Measurements from ENCODE around the gene GNA14.
"Not testable (repeated sequence)": the region's sequence is repeated elsewhere in the genome, so short reads cannot be mapped to it uniquely, and the experiment has no call there.

Gene GNA14

DNA sequence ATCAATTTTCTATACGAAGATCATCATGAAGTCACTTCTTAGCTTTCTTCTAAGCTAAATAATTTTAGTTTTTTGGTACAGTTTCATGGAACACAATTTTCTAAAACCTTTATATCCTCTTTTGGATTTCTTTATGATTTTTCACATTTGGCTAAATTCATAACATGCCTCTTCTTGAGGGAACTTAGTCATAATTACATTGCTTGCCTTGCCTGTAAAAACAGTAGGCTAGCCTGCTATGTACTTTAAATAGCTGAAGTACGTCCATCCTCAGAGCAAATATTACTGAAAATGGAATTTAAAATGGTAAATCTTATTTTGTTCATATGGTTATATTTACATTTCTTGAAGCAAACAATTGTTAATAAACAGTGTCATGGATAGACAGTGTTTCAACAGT is 245.8 kb downstream of the GNA14 start:
- DNase-seq (ENCODE audit: low spot score) = no peak

DNA sequence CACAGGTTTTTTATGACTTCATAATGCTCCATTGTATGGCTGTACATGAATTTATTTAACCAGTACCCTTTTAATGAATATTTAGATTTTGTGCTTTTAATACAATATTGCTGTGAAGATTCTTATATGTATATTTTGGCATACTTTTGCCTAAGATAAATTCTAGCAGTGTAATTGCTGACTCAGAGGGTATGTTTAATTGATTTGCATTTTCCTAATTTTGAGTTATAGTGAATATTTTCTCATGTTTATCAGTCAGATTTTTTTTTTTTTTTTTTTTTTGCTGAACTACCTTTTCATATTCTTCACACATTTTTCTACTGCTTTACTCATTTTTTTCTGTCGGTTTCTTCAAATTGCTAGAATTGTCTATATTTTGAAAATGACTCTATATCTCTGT is 248.2 kb downstream of the GNA14 start:
- no peak for DNase-seq (ENCODE audit: low spot score)

DNA sequence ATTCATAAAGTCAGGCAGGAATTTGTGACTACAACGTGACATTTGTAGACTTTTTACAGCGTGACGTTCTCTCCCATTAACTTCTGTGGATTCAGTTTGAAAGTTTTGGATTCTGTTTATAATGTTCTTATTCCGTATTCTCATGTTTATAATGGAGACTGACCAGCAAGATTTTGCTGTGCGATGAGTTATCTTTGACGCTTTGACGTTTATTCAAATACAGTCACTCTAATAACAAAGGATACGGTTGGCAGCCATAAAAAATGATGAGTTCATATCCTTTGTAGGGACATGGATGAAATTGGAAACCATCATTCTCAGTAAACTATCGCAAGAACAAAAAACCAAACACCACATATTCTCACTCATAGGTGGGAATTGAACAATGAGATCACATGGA is 249.5 kb downstream of the GNA14 start:
- not testable (repeated sequence) for DNase-seq (ENCODE audit: low spot score)

DNA sequence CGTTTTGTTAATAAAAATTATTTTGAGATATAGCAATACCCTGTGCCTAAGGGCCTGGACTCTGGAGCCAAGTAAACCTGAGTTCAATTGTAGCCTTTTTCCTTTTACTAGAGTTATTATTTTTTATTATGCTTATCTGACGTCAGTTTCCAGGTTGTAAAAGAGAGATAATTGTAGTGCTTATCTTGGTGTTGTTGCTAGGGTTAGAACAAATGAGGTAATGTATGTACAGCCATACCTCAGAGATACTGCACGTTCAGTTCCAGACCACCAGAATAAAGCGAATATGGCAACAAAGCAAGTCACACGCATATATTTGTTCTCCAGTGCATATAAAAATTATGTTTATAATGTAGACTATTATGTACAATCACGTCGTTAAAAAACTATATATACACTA is 255.8 kb downstream of the GNA14 start:
- no peak for DNase-seq (ENCODE audit: low spot score)

DNA sequence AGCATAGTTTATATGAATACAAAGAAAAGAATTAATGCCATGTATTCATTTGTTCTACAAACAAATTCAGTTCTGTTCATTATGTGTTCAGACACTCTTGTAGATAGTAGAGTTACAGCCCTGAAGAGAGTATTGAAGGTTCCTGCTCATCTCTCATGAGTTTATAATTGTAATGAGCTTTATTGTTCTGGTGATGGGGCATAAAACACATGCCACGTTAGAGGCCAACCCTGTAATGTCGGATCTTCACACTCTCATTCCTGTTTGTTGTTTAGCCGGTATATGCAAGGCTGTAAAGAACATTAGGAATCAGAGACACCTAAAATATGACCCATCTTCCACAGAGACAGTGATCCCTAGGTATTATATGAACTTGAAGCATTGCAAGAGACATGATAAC is 256.3 kb downstream of the GNA14 start:
- DNase-seq (ENCODE audit: low spot score) = no peak

DNA sequence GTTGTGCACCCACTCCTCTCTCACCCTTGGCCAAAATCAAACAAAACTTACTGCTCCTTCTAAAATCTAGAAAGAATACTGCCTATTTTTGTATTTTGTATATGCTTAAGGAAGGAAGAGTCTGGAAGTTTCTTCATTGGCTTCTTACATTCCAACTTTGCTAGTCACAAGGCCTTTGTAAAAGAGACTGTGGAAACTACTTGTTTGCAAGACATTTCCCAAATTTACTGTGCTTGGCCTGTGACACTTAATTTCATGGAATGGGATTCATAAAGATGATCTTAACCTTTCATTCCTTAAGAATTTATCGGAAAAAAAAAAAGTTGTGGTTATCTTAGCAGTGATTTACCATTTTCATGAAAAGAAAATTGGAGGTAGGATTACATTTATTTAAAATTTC is 261.9 kb downstream of the GNA14 start:
- DNase-seq (ENCODE audit: low spot score) = no peak

DNA sequence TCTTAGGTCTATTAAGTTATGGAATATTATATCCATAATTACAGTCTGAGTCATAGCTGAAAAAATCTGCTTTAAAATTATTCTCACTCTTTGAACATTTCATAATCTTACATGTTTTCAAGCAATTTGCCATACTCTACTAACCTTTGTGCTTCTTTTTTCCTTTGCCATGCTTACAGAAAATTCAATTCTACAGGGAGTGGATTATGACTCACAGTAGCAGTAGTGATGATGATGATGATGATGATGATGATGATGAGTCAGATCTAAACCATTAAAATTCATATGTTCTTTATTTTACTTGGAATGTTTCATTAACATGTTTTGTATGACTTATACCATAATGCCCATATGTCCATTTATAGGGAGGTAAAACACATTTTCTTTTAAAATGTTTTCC is 263.7 kb downstream of the GNA14 start:
- no peak for DNase-seq (ENCODE audit: low spot score)

DNA sequence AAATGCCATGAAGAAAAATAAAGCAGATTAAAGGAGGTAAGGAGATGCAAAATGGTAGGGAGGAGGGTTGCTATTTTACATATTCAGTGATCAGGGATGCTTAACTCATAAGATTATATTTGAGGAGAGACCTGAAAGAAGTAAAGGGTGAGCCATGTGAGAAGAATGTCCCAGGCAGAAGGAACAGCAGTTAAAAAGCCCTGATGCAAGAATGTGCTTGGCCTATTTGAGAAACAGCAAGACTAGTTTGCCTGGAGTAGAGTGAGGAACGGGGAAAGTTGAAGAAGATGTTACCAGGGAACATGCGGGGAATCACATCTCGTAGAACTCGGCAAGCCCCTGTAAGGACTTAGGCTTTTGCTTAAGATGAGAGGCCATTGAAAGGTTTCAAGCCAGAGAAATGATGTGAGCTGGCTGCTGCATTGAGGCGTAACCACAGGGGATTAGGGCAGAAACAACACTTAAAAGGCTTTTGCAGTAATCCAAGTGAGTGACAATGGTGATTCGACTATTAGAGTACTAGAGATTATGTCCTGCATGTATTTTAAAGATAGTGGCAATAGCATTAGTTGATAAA is 272.1 kb downstream of the GNA14 start:
- DNase-seq (ENCODE audit: low spot score) = peak; percentile 63

DNA sequence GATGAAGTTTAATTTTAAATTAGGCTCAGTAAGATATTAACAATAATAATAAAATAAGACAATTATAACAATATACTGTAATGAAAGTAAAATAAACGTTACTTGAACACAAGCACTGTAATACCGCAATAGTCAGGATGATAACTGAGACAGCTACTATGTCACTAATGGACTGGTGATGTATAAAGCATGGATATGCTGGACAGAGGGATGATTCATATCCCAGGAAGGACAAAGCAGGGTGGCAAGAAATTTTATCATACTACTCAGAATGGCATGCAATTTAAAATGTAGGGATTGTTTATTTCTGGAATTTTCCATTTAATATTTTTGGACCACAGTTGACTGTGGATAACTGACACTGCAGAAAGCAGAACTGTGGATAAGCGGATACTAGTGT is 273.9 kb downstream of the GNA14 start:
- no peak for DNase-seq (ENCODE audit: low spot score)
